ENCODE data around the gene SBSN. TPM values are rescaled to one million over a fixed set of nuclear protein-coding genes. Genes with fewer than 3 reads are reported as not detected.

Gene SBSN
- total RNA-seq, 1 experiment from 2014 or later = 0.15 TPM

GRCh38 chr19:35566738-35567137, 38.6 kb upstream of the SBSN start:
- Histone ChIP-seq H2BK120ac (ENCODE audit: low read depth, low read length, poor library complexity, severe bottlenecking) (no peak overlapping the region), H3T11ph (ENCODE audit: low read length) (no peak overlapping the region), H3K18ac (ENCODE audit: insufficient read length, low read depth, low read length) (no peak overlapping the region), H3K27ac (ENCODE audit: insufficient read length, low read depth, low read length) (no peak overlapping the region), H3K23ac (ENCODE audit: insufficient read length, low read depth, low read length) (no peak overlapping the region), H3K56ac (ENCODE audit: insufficient read length, low read depth, low read length) (no peak overlapping the region), H2AFZ (ENCODE audit: low read length) (no peak overlapping the region), H2BK5ac (ENCODE audit: insufficient read length, low read length) (no peak overlapping the region), H4K5ac (ENCODE audit: insufficient read length, low read depth, low read length) (no peak overlapping the region), H3K9me3 (ENCODE audit: control insufficient read depth, low read depth, low read length) (no peaks in the 10 kb centered on the region), H3K27me3 (ENCODE audit: insufficient read depth, low read length) (no peaks in the 10 kb centered on the region), H3K4me2 (ENCODE audit: insufficient read depth, insufficient read length, low read length) (no peak overlapping the region), H3K79me1 (ENCODE audit: insufficient read depth, low read depth, low read length, poor library complexity, severe bottlenecking) (no peaks in the 10 kb centered on the region), H3K9ac (ENCODE audit: extremely low read depth, insufficient read length, low read length) (no peak overlapping the region), H3K79me2 (ENCODE audit: insufficient read depth, low read length) (no peaks in the 10 kb centered on the region), H3K4me1 (ENCODE audit: insufficient read depth, low read length) (no peaks in the 10 kb centered on the region), H2BK20ac (ENCODE audit: low read depth, low read length, poor library complexity, severe bottlenecking) (no peak overlapping the region), H3K23me2 (ENCODE audit: insufficient read length, low read depth, low read length, poor library complexity, severe bottlenecking) (no peaks in the 10 kb centered on the region), H2AK5ac (ENCODE audit: insufficient read length, low read length) (no peak overlapping the region), H4K8ac (replicated peaks; ENCODE audit: insufficient read length, low read depth, low read length) (no peak overlapping the region), H4K20me1 (ENCODE audit: control insufficient read depth, insufficient read depth, insufficient read length) (peaks cover 2% of the 10 kb centered on the region), H2BK12ac (ENCODE audit: insufficient read length, low read depth, low read length) (no peak overlapping the region), H2BK15ac (ENCODE audit: low read depth, low read length) (no peak overlapping the region), H3K14ac (ENCODE audit: insufficient read depth, low read length) (no peak overlapping the region), H4K91ac (ENCODE audit: insufficient read length, low read depth, low read length) (no peak overlapping the region), H3K4ac (ENCODE audit: low read depth, low read length) (no peak overlapping the region)
- no peak for DNase-seq
- no peaks in the 10 kb centered on the region for H3K36me3 Mint-ChIP-seq (ENCODE audit: insufficient read depth in 1 of 3, low read depth in 3 of 3)
- peaks cover 0 to 2% of the 10 kb centered on the region in 2 experiments; a peak in 1 of 5 replicates for H3K9me3 Mint-ChIP-seq
- no peak overlapping the region for H3K4me3 Mint-ChIP-seq
- no peak overlapping the region for H3K27ac Mint-ChIP-seq
- TF ChIP-seq, protein P1, sequence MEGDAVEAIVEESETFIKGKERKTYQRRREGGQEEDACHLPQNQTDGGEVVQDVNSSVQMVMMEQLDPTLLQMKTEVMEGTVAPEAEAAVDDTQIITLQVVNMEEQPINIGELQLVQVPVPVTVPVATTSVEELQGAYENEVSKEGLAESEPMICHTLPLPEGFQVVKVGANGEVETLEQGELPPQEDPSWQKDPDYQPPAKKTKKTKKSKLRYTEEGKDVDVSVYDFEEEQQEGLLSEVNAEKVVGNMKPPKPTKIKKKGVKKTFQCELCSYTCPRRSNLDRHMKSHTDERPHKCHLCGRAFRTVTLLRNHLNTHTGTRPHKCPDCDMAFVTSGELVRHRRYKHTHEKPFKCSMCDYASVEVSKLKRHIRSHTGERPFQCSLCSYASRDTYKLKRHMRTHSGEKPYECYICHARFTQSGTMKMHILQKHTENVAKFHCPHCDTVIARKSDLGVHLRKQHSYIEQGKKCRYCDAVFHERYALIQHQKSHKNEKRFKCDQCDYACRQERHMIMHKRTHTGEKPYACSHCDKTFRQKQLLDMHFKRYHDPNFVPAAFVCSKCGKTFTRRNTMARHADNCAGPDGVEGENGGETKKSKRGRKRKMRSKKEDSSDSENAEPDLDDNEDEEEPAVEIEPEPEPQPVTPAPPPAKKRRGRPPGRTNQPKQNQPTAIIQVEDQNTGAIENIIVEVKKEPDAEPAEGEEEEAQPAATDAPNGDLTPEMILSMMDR (conservative IDR thresholded peaks at IDR 0.05) = no peak
- peaks cover 26% of the 10 kb centered on the region for H3K27me3 Mint-ChIP-seq (ENCODE audit: low read depth)
- WGBS (ENCODE audit: extremely low coverage, insufficient read length, low lambda C conversion rate) = no CpG with 5 or more reads among the region's 7 CpGs
- peaks cover 6 to 10% of the 10 kb centered on the region in 2 experiments for H3K4me1 Mint-ChIP-seq
